GM19468 (cell line): ENCODE results near the gene CDH4.

Source experiments
- ATAC-seq: cut with Tn5 transposase; IDR thresholded peaks from one replicate; pipeline ENCODE4 v1.9.1; 2021; ENCODE audit warnings: mild to moderate bottlenecking, moderate library complexity, moderate number of reproducible peaks; ENCODE audit not compliant: unreplicated experiment; ENCODE audit errors: extremely low read depth

The CDH4 gene

DNA sequence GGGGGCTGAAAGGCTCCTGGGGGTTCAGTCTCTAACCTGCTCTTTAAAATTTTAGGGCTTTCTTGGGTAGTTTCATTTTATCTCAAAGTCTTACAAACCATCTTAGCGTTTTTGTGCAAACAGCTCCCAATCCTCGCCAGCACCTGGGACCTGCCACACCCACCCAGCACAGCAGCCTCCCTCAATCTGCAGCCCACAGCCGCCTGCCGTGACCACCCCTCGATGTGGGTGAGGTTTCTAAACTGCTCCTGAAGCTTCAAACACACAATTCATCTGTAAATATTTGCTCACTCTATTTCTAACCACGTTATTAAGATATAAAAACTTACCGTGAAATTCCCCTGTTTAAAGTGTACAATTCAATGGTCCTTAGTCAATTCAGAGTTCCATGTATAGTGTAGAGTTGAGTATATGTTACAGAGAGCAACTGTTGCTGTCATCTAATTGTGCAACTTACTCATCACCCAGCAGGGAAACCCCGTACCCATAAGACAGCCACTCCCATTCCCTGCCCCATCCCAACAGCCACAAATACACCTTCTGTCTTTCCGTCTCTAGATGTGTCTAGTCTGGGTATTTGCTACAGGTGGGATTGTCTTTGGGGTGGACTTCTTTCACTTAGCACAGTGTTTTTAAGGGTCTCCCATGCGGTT is 432.6 kb downstream of the CDH4 start:
- ATAC-seq: no peak

DNA sequence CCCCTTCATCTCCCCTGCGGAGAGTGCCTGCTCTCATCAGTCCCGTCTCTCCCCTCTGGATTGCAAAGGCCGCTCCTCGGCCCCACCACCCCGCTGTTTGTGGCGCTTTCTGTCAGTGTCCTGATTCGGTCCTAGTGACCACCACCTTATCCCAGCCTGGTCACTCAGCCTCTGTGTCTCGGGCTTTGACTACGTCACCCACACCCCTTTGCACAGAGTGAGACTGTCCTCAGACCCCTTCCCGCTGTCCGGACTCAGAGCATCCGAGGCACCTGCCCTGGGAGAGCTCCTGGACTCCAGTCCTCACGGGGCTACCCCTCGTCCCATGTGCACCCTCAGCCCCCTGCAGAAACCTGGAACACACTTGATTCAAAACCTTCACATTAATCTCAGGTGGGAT is 433.4 kb downstream of the CDH4 start:
- no peak for ATAC-seq

DNA sequence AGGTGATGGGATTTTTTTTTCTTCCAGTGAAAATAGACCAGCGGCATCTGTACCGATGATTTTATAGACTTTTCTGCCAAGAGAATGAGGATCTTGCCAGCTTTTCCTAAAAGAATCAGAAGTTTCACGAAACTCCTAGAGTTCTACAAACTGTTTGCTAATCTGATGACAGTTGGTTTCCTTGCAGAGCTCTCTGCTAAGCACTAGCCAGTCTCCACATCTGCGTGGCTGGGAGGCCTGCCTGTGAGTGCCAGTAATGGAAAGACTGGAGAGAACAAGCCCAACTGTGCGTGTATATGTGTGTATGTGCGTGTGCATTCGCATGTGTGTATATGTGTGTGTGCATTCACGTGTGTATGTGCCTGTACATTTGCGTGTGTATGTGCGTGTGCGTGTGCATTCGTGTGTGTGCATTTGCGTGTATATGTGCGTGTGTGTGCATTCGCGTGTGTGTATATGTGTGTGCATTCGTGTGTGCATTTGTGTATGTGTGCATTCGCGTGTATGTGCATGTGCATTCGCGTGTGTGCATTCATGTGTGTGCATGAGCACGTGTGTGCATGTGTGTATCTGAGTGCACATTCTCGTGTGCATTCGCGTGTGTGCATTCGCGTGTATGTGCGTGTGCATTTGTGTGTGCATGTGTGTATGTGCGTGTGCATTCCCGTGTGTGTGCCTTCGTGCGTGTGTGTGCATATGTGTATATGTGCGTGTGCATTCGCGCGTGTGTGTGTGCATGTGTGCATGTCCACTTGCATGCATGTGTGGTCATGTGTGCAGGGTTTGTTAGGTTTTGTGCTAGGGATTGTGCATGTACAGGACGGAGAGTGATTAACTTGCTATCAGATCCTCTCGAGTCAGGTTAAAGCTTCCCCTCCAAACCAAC is 434.2 kb downstream of the CDH4 start:
- no peak for ATAC-seq

DNA sequence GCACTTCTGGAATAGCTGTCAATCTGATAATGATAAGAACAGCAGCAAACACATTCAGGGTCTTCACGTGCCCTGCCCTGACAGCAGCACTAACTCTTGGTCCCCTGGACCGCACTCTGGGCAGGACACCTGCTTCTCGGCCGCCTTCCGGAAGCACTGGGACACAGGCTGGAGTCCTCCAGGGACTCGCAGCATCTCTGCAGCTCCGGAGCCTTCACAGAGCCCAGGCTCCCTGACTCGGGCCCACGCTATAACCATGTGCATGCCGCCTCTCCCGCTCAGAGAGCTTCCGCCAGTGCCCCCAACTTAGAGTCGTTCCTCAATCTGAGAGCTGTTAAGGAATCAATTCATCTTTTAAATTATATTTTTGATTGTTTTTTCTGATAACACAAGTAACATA is 436.4 kb downstream of the CDH4 start:
- no peak for ATAC-seq

DNA sequence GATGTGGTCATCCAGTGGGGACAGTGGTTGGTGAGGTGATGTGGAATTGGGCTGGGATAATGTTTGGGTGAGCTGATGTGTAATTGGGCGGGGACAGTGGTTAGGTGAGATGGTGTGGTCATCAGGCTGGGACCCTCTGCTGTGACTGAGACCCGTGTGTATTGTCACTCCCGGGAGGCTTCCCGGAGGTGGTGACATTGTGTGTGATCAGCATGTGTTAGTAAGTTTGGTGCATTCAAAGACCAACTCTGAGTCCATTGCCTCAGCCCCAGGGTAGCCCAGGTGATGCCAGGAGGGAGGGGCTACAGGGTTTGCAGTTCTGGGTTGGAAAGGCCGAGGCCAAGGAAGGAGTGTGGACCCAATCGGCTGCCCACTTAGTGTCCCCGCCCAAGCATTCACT is 438.1 kb downstream of the CDH4 start:
- ATAC-seq: no peak

DNA sequence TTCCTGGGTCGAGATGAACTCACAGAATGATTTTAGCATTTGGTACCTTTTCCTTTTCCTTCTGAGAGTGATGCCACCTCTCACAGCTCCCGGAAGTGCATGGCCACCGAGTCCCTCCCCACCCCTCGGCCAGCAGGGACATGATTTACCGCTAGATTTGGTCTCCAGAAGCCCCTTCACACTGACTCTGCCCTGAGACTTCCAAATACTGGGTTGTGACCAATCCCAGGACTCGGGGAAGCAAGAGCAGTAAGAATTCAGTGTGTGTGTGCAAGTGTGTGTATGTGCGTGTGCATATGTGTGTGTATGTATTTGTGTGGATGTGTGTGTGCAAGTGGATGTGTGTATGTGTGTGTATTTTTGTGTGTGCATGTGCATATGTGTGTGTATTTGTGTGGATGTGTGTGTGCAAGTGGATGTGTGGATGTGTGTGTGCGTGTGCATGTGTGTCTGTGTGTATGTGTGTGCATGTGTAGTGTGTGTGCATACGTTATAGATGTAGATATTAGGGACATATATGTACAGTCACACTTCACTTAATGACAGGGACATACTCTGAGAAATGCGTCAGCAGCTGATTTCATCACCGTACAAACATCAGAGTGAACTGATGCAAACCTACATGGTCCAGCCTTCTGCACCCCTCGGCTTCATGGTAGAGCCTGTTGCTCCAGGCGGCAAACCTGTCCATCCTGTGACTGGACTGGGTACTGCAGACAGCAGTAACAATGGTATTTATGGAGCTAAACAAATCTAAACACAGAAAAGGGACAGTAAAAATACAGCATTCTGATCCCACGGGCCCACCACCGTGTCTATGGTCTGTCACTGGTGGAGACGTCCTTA is 439.2 kb downstream of the CDH4 start:
- ATAC-seq: no peak

DNA sequence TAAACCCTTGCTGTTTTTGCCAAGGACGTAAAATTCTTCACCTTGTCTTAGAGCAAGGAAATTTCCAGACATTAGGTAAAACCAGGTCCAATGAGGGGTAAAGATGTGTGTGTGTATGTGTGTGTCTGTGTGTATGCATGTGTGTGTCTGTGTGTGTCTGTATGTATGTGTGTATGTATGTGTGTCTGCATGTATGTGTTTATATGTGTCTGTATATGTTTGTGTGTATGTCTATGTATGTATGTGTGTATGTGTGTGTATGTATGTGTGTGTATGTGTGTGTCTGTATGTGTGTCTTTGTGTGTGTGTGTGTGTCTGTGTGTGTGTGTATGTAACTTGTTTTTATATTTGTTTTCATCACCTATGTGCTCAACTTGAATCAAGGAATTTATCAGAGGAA is 439.9 kb downstream of the CDH4 start:
- no peak for ATAC-seq

DNA sequence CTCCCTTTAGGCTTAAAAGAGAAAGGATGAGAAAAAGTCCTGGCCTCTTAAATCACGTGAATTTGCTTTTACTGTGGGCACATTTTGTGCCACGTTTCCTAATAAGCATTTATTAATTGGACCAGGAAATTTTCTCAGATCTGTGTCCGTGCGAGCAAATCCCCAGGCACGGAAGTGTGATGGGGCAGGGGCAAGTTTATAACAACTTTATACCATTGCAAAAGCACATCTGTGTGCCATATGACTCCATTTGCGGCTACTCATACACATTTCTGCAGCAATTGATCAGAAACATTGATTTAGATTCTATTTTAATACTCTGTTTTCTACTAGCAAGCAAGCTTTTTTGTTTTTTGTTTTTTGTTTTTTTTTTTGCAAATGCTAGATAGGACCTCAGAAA is 440.4 kb downstream of the CDH4 start:
- ATAC-seq: no peak

DNA sequence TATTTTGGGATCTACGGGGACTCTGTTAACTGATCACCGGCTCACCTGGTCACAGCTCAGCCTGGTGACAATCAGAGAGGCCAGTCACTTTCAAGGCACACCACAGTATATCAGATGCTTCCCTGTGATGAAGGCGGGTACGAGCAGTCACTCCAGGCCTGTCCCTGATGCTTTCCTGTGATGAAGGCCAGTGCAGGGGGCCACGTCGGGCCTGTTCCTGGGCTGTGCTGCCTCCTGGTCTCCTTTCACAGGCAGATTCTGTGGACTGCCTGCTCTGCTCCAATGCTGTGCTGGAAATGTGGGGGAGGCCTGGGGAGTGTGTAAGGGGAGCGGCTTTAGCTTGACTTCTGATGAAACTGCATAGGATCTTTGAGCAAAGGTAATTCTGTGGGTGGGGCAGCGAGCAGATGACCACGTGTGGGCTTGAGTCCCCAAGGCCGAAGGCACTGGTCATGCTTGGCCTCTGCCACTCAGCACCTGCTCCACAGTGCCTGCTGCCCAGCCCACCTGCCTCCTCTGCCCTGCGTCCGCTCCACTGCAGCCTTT is 441.1 kb downstream of the CDH4 start:
- no peak for ATAC-seq

DNA sequence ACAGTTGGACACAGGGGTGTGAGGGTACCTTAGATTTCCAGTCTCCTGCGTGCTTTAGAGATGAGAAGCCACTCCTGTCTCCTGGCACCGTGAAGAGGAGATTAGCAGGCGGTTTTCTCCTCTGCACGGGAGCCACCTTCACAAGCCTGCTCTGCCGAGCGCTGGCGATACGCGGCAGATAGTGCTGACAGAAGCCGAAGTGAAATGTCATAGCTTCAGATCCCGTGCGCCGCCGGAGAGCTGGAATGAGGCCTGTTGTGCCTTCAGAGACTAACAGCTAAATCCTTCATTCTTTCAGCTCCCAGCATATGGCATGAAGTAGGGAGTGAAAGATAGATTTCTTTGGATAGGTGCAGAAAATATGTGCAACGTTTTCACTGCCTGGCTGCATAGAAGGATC is 442.6 kb downstream of the CDH4 start:
- no peak for ATAC-seq

DNA sequence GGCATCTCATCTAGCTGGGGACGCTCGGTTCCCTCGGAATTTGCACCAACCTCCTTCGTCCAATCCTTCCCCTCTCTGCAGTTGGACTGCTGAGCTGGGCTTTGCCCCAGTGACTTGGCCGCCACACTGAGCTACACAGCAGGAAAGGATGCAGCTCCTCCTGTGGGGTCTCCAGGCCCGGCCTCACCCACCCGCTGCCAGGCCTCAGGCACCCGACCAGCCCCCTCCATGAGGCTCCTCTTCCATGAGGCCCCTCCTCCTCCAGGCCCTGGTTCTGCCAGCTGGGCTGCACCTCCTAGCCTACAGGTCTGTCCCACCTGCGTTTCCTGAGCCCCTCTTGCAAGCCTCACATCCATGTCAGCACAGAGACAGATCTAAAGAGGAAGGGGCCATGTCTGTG is 443.7 kb downstream of the CDH4 start:
- no peak for ATAC-seq

DNA sequence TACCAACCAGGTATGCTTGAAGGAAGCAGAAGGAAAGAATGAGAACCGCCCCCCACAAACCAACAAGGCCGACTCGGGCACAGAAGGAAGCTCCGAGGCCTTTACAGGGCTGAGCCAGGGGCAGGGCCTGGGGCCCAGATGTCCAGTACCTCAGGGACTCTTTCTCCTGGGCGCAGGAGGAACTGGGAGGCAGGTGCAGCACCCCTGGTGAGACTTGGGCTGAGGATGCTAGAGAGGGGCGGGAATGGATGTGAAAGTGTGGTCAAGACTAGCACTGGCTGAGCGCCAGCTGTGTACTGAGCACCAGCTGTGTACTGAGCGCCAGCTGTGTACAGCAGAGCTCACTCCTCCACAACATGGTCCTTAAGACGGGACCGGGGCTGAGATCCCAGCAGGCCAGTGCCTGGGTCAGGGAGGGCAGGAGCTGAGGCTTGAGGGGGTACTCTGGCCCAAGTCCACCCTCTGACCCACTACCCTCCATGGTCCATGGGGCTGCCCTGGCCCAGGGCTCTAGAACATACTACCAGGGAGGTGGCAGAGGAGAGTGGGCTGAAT is 444.2 kb downstream of the CDH4 start:
- ATAC-seq: no peak

DNA sequence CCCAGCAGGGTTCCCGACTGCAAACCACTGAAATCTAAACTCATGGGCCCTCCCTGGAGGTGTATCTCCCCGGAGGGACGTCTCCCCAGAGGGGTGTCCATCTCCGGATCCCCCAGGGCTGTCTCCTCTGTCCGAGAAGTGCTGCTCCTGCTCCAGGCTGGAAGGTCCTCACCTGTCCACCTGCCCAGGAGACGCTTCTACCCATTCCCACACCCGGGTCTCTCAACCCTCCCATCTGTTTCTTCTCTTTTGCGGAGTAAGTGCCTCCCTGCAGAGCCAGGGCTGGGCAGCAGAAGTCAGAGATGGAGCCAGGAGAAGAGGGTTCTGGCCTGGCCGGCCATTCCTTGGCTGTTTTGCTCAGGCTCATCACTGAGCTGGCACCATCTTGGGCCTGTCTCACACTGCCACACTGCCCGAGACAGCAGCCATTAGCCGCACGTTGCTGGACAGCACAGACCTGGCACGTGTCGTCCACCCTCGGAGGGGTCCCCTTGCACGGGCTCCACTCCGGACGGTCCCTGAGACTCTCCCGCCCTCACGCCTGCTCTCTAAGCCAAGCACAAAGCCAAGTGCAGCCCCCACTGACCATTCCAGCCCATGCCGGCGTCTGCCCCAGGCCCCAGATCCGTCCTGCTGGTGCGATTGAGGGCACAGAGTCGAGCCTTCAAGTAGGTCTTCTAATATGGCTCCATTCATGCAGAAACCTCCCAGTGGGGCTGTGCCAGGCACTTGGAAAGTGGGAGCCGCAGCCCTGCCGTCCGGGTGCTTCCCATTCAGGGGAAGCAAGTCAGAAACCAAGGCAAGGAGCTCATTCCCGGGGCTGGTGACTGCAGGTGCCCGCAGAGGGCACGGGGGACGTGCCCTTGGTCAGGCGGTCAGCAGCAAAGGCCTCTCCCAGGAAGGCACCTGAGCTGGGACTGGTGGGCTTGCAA is 445.9 kb downstream of the CDH4 start:
- ATAC-seq: no peak

DNA sequence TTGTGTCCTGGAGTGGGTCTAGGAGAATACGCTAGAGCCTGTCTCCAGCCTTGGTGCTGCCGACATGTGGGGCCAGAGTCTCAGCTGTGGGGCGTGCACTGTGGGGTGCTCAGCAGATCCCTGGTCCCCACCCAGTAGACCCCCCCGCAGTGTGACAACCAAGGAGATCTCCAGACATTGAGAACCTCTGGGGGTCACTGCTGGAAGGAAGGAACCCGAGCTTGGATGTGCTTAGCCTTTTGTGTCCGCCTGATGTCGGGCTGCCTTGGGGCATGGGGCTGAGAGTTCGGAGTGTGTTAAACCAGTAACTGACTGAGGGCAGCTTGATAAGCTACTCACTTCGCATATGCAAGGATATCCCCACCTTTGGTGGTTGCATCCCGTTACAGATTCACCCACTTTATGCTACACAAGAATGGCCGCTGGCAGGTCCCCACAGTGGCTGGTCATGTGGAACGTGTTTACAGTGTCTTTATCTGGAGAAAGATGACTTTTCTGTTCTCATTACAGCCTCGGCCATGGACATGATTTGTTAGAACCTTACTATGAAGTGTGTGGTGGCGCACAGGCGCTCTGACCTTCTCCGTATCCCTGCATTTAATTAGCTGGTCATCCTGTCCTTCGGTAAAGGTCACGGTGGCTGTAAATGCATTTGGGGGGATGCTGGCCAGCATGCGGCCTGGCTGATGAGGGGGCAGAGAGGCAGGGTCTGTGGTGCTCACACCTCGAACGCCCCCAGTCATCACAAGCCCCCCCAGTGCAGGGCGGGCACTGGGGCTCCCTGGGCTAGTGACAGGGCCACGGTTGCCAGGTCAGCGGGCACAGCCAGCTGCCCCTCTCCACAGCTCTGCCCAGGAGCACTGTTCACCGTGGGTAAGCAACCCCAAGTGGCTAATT is 446.8 kb downstream of the CDH4 start:
- no peak for ATAC-seq

DNA sequence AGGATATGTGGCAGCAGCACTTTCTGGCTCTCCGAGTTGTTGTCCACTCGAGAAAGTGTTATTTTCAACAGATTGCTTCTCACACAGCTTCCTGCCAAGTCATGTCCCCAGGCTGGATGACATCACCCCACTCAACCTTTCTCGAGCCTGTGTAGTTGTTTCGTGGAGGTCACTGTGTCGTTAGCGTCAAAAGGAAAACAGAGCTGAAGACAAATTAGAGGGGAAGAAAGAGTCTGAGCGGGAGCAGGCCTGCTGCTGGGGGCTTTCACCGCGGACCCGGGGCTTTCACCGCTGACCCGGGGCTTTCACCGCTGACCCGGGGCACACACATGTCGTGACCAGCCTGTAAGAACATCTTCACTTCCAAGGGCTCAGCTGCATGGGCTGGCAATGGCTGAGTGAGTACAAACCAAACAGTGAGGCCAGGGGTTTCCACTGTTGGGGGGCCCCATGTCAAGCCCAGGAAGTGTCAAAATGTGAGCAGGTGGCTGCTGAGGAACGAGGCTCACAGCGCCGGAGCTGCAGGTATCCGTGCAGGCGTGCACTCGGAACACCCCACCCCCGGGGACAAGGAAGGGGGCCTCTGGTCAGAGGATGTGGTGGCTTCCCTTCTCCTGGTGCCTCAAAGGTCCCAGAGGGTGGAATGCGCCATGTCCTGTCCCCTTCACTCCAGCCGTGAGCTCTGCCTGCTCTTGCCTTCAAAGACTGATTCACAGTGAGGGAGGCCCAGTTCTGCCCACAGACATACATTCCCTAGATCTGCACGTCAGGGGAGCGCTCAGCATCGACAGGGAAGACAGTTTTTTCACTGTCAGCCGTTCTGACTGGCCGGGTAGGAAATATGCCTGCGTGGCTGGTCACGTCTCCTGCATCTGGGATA is 447.7 kb downstream of the CDH4 start:
- ATAC-seq: no peak

DNA sequence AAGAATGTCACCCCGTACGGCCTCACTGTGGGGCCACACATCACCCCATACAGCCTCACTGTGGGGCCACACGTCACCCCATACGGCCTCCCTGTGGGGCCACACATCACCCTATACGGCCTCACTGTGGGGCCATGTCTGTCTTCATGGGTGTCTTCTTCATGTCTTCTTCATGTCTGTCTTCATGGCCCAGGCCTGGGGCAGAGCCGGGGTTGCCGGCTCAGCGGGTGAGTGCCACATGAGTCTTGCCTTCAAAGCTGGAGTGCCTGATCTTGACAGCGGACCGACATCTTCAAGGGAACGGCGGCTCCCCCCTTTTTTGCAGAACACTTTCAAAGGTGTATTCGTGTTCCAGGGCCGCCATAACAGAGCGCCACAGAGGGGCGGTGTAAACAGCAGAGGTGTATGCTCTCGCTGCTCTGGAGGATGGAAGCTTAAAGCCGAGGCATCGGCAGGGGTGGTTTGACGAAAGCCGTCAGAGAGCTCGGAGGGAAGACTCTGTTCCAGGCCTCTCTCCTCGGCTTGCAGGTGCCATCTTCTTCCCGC is 448.6 kb downstream of the CDH4 start:
- no peak for ATAC-seq

DNA sequence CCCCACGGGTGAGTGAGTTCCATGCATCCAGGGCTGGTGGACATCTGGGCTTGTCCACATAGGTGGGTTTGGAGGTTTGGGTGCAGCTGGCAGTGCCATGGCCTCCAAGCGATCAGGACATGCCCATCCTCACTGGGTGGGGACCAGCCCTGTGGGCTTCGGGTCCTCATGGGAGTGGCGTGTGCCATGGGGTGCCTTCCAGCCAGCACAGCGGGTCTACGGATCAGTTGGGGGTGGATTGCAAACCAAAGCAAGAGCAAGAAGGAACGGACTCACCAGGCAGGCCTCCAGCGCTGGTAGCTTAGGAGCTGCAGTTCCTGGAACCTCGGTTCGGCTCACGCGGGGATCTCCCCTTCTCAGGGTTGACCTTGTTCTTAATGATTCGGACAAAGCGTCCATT is 449.3 kb downstream of the CDH4 start:
- no peak for ATAC-seq
